ENCODE results near the gene TSC2. TPM values are rescaled to one million over a fixed set of nuclear protein-coding genes. Genes with fewer than 3 reads are reported as not detected.
A peak's percentile ranks its signal among the peaks of the same experiment; 100 is the strongest.
"Not testable (repeated sequence)": the region's sequence is repeated elsewhere in the genome, so short reads cannot be mapped to it uniquely, and the experiment has no call there.

The TSC2 gene
- total RNA-seq, 2 donors from 2014 or later: 77.8 to 86.9 TPM

DNA sequence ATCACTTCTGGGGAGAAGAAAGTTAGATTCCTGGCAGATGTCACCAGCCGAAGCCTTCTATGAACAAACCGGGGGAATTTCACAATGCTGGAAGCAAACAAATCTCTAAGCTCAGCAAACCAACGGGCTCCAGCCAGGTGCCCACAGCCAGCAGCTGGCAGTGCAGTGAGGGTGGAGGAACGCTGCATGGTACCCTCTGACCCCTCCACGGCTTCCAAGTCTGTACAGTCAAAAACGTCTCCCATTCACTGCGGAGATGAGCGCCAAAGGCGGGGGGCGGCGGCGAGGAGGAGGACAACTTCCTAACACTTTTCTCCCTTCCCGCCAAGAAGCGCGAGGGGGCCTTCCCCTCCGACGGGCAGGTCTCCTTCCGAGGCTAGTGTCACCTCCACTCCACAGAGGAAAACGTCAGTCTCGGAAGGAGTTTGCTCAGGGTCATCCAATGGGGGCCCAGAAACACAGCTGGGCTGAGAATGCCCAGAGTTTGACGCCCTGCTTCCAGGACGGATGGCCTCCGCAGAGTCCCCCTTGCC lies 39.1 kb upstream of the TSC2 start:
- no peak for DNase-seq (ENCODE audit: low spot score)
- intact Hi-C loops (cut with DNase I): no loop called here

DNA sequence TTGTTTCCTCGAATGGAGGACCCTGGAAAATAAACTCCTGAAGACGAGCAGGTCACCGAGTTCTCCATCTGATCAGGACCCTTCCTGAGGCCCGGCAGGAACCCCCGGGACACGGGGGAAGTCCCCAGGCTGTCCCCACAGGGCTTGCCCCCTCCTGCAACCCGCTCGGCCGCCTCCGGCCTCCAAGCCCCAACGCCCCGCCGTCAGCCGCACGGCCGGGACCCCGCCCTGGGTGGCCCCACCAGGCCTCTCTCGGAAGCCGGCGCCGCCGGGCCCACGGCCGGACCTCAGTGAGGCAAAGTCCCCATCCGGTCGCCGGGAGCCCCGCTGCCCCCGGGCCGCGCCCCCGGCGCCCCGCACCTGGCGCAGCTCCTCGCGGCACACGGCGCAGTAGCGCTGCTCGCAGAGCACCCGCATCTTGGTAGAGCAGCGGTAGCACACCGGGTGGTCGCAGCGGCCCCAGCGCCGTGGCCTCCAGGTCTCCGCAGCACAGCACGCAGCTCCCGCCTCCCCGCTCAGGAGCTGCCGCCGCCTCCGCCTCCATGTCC lies 38.5 kb upstream of the TSC2 start:
- DNase-seq (ENCODE audit: low spot score): no peak
- intact Hi-C loops (cut with DNase I): no loop called here

- DNase-seq (ENCODE audit: low spot score): peak; percentile 94
- intact Hi-C loops (cut with DNase I): no loop called here
These were observed 37.8 kb upstream of the TSC2 start, which contains the start of gene ZNF598 for GRCh38 chr16:2009791-2010510. ZNF598 (minus strand) TSS chr16:2009821.

GRCh38 chr16:2011726-2012125 lies 36.1 kb upstream of the TSC2 start:
- DNase-seq (ENCODE audit: low spot score); intact Hi-C loops (cut with DNase I): not testable (repeated sequence)

DNA sequence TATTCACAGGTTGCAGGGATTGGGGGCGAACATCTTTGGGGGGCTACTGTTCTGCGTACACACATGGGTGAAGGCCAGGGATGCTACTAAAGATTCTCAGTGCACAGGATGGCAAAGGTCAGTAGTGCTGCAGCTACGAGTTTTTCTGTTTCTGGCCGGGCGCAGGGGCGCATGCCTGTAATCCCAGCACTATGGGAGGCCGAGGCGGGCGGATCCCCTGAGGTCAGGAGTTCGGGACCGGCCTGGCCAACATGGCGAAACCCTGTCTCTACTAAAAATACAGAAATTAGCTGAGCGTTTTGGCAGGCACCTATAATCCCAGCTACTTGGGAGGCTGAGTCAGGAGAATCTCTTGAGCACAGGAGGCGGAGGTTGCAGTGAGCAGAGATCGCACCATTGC lies 34.3 kb upstream of the TSC2 start:
- intact Hi-C loops (cut with DNase I): no loop called here
- no peak for DNase-seq (ENCODE audit: low spot score)

GRCh38 chr16:2015117-2015946 lies 32.5 kb upstream of the TSC2 start:
- DNase-seq (ENCODE audit: low spot score): no peak
- intact Hi-C loops (cut with DNase I): loop anchor here in 1 of 2 donors (5.0 kb wide), 1 partner anchor 137 kb away; no protein-coding TSS in a partner anchor

DNA sequence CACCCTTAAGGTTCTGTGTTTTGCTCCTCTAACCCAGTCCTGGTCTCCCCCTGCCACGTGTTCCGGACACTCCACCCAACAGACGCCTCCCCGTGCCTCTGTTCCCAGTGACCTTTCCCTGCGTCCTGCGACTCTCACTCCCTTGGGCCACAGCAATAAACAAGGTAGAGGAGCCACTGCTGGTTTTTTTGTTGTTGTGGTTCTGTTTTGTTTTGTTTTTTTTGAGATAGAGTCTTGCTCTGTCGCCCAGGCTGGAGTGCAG lies 31.9 kb upstream of the TSC2 start:
- no peak for DNase-seq (ENCODE audit: low spot score)
- intact Hi-C loops (cut with DNase I): loop anchor here in 1 of 2 donors (5.0 kb wide), 1 partner anchor 136 kb away; no protein-coding TSS in a partner anchor

- intact Hi-C loops (cut with DNase I): loop anchor here in 1 of 2 donors (5.0 kb wide), 1 partner anchor 136 kb away; no protein-coding TSS in a partner anchor
- DNase-seq (ENCODE audit: low spot score): no peak
These were observed 31.3 kb upstream of the TSC2 start for GRCh38 chr16:2016407-2016922.

GRCh38 chr16:2019518-2019920 lies 28.3 kb upstream of the TSC2 start, which contains the start of gene NPW:
NPW (plus strand) TSS chr16:2019785.
- intact Hi-C loops (cut with DNase I): loop anchor here in 1 of 2 donors (5.0 kb wide), 1 partner anchor 133 kb away; no protein-coding TSS in a partner anchor
- no peak for DNase-seq (ENCODE audit: low spot score)

DNA sequence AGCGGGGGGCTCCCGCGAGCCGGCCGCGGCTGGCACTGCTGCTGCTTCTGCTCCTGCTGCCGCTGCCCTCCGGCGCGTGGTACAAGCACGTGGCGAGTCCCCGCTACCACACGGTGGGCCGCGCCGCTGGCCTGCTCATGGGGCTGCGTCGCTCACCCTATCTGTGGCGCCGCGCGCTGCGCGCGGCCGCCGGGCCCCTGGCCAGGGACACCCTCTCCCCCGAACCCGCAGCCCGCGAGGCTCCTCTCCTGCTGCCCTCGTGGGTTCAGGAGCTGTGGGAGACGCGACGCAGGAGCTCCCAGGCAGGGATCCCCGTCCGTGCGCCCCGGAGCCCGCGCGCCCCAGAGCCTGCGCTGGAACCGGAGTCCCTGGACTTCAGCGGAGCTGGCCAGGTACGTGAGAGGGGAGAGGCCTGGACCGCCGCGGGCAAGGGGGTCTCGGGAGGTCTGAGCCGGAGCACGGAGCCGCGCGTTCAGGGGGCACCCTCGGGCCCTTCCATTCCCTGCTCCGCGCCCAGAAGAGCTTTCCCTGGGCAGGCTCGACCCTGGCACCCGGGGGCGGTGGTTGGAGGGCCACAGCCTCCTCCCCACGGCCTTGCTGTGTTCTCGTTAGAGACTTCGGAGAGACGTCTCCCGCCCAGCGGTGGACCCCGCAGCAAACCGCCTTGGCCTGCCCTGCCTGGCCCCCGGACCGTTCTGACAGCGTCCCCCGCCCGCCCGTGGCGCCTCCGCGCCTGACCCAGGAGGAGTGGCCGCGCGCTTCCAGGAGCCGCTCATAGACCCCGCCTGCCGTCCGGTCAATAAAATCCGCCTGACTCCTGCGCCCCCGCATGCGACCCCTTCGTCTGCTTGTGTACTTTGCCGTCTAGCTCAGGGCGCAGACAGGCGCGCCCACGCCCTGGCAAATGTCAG lies 27.6 kb upstream of the TSC2 start:
- no peak for DNase-seq (ENCODE audit: low spot score)
- intact Hi-C loops (cut with DNase I): loop anchor here (5.0 kb wide), 2 partner anchors 127 to 132 kb away; partner anchors contain the start of gene RAB26 (in 1 of the 2)

DNA sequence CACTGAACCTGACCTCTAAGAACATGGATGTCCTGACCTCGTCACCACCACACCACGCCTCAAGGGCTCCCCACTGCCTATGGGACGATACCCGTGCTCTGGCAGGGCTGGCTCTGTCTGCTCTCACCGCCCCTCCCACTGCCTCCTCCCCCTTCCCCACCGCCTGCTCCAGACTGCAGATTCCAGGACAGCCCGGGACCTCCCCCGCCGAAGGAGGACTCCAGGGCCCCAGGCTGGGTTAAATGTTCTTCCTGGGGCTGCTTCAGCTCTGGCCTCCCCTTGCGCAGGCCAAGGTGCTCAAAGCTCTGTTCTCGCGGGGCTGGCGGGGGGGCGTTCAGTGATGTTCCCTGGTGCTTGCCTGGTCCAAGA lies 25.1 kb upstream of the TSC2 start:
- intact Hi-C loops (cut with DNase I): loop anchor here in 1 of 2 donors (5.0 kb wide), 1 partner anchor 125 kb away; the partner anchor contains the start of gene RAB26
- DNase-seq (ENCODE audit: low spot score): no peak

GRCh38 chr16:2023092-2024031 lies 24.4 kb upstream of the TSC2 start:
- intact Hi-C loops (cut with DNase I): loop anchor here in 1 of 2 donors (5.0 kb wide), 1 partner anchor 124 kb away; the partner anchor contains the start of gene RAB26
- peak; percentile 99 for DNase-seq (ENCODE audit: low spot score)

DNA sequence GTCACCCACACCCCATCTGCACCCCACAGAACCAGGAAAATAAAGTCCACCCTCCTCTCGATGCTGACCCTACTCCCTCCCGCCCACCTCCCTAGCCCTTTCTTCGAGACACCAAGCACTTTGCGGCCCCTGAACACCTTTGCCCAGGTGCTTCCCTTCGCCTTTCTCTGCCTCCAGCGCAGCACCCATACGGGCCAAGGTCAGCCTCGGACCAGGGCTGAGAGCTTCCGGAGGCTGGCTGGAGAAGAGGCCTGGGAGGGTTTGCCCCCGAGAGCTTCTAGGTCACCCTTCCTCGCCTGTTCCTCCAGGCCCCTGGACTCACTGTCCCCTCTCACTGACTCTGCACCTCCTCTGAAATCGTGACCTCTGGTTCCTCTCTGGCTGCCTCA lies 23.8 kb upstream of the TSC2 start:
- intact Hi-C loops (cut with DNase I): loop anchor here in 1 of 2 donors (5.0 kb wide), 1 partner anchor 123 kb away; the partner anchor contains the start of gene RAB26
- DNase-seq (ENCODE audit: low spot score): no peak

- DNase-seq (ENCODE audit: low spot score): no peak
- intact Hi-C loops (cut with DNase I): no loop called here
These were observed 22.5 kb upstream of the TSC2 start for GRCh38 chr16:2025251-2025650.

GRCh38 chr16:2025878-2026460 lies 21.8 kb upstream of the TSC2 start:
- DNase-seq (ENCODE audit: low spot score): no peak
- intact Hi-C loops (cut with DNase I): no loop called here

DNA sequence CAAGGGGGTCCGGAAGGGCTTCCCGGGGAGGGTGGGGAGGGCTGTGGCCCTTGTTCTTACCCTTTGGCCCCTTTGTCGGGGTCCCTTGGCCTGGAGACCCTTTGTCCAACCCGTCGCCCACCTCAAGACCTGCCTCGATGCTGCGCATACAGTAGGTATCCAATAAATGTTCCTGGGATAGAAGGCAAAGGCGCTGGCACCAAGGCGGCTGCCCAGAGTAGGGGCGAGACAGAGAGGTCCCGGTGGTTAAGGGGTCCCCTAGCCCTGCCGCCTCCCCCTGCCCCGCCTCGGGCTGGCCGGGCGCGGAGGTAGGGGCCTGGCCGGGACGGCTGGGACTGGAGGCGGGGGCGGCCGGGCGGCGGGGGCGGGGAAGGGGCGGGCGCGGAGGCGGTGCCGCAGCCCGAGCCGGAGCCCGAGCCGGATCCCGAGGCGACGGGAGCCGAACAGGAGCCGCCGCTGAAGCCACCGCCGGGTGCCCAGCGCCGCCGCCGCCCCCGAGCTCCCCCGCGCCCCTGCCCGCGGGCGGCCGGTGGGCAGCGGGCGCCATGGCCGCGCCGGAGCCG lies 21.2 kb upstream of the TSC2 start, which contains the start of gene NHERF2:
Gene NHERF2, plus strand, starts transcription at position 442 of the 563 bp plus-strand sequence. Its CDS starts 104 bp downstream, at position 546.
- DNase-seq (ENCODE audit: low spot score): no peak
- intact Hi-C loops (cut with DNase I): no loop called here

All from posterior vena cava (tissue), 2 donors.